Measurements from ENCODE around the gene DGKB. TPM values are rescaled to one million over a fixed set of nuclear protein-coding genes. Genes with fewer than 3 reads are reported as not detected.

DGKB gene
- total RNA-seq, 2 experiments from 2014 or later, result not detected

DNA sequence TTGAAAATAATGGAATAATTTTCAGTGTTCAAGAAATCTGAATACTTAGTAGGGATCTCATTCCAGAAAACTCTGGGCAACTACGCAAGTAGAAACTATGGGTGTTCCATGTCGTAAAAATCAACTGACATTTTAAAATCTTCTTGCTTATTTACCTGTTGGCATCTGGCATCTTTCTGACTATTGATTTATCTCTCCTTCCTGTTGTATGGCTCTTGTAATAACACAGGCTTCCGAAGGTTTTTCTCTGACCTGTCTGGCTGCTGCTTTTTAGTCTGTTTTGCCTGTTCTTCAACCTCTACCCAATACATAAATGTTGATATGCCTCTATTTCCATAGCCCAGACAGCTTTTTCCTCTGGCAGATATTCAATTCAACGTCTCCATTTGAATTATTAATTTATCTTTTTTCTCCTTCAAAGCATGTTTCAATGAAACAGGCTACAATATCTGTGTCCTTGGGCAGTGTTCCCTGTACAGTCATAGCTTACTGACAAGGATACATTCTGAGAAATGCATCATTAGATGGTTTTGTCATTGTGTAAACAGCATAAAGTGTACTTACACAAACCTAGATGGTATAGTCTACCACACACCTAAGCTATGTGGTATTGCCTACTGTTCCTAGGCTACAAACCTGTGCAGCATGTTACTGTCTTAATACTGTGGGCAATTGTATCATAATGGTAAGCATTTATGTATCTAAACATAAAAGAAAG lies 807.2 kb downstream of the DGKB start:
- ChIA-PET POLR2A (no interaction called here), CTCF (no interaction called here)

Measured in activated CD8-positive, alpha-beta memory T cell treated with anti-CD3 and anti-CD28 coated beads for 36 hours (primary cell).